Stimulated activated CD4-positive, alpha-beta T cell treated with anti-CD3 and anti-CD28 coated beads, Interleukin-4, amount 100 ng/mL, for 48 hours (primary cell): ENCODE data around the gene ENTREP3.
"Not testable (repeated sequence)": the region's sequence is repeated elsewhere in the genome, so short reads cannot be mapped to it uniquely, and the experiment has no call there.

ENCODE experiments used
- DNase-seq, 2 donors: peaks; one replicate each; pipeline ENCODE4 v3.0.0-alpha.2; 2020; ENCODE audit warnings: low read depth in 2 of 2

Gene ENTREP3

GRCh38 chr1:155250633-155251449 lies 4.4 kb downstream of the ENTREP3 start:
- peak; percentile 95 to 99 for DNase-seq

DNA sequence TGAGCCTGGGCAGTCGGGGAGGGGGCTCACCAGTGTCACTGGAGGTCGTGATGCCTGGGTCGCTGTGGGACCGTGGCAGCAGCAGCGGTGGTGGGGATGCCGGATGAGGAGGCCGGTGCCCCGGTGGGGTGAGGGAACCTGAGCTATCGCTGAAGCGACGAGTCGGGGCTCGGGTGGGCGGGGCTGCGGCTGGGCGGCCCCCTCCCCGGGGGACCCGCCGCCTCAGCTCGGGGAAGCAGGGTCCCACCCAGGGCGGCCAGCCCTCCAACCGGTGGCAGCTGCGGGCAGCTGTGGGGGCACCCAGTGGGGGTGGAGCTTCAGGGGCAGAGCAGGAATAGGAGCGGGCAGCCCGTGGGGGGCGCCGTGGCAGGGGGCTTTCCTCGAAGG lies 5.0 kb downstream of the ENTREP3 start:
- no peak for DNase-seq

GRCh38 chr1:155247667-155248553 lies 7.4 kb downstream of the ENTREP3 start:
- no peak for DNase-seq

DNA sequence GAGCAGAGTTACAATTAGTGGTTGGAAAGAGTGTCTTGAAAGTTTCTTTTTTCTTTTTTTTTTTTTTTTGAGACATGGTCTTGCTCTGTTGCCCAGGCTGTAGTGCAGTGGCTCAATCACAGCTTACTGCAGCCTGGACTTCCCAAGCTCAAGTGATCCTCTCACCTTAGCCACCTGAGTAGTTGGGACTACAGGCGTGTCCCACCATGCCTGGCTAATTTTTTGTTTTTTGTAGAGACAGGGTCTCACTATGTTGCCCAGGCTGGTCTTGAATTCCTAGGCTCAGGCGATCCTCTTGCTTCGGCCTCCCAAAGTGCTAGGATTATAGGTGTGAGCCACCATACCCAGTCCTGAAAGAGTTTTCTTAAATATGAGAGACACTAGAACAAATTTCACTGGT lies 8.5 kb downstream of the ENTREP3 start:
- DNase-seq: not testable (repeated sequence)

DNA sequence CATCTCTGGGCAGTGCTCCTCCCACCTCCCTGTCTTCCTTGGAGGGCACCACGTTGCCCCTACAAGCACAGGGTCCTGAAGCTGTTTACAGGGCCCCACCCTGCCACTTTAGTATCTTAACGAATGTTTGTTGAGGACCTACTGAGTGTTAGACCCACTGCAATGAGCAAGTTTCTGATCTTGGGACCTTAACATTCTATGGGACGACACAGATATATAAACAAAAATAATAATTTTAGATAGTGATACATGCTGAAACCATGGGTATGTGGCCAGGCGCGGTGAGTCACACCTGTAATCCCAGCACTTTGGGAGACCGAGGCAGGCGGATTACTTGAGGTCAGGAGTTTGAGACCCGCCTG lies 10.1 kb downstream of the ENTREP3 start:
- no peak for DNase-seq

GRCh38 chr1:155244368-155245162 lies 10.7 kb downstream of the ENTREP3 start:
- DNase-seq: peak; percentile 87 to 91

GRCh38 chr1:155242805-155243358 lies 12.4 kb downstream of the ENTREP3 start:
- no peak for DNase-seq

DNA sequence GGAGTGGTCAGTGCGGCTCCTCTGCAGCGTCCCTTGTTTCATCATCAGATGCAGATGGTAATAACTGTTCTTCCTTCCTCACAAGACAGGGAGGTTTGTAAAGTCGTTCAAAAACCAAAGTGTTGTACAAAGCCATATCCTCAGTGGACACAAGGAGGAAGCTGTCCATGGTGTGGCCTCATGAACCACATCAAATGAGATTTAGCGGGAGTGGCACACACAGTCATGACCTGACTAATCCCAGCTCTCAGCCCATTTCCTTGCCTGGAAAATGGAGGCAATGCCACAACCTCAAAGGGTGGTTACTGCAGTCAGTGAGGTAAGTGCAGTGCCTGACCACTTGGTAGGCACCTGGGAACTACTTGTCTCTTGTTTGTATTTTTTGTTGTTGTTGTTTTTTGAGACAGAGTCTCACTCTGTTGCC lies 13.4 kb downstream of the ENTREP3 start:
- no peak for DNase-seq

DNA sequence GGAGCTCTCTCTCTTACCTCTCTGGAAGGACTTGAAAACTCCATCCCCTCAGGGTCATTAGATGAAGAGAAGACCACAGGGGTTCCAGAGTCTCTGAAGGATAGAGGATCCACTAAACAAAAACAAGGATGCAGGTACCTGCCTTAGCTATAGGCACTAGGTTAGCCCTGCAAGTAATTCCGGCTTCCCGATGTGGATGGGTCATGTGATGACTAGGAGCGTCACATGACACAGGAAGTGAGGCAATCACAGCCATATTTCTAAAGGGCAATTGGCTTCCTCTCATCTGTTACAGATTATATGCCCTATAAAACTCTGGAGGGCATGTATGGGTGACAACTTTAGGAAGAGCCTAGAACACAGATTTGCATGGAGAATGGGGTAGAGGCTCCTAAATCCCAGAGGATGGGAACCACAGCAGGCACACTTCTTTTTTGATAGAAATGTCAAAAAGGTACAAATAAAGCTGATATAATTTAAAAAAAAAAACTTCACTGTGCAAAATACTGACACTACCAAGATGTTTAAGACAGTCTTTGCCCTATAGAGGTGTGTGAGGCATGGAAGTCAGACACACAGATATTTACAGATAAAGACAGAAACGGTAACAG lies 14.1 kb downstream of the ENTREP3 start:
- peak; percentile 28 to 53 for DNase-seq

GRCh38 chr1:155236451-155236850 lies 18.8 kb downstream of the ENTREP3 start:
- DNase-seq: no peak

DNA sequence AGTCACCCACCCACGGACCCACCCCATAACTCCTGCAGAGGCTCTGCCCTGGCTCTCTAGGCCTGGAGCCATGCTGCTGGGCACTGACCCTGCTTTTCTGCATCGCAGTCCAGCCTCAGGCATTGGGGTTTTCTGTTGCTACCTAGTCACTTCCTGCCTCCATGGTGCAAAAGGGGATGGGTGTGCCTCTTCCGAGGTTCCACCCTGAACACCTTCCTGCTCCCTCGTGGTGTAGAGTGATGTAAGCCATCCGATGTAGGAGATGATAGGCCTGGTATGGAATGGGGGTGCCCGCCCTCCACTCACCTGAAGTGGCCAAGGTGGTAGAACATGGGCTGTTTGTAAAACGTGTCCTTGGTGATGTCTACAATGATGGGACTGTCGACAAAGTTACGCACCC lies 19.9 kb downstream of the ENTREP3 start:
- DNase-seq: not testable (repeated sequence)

DNA sequence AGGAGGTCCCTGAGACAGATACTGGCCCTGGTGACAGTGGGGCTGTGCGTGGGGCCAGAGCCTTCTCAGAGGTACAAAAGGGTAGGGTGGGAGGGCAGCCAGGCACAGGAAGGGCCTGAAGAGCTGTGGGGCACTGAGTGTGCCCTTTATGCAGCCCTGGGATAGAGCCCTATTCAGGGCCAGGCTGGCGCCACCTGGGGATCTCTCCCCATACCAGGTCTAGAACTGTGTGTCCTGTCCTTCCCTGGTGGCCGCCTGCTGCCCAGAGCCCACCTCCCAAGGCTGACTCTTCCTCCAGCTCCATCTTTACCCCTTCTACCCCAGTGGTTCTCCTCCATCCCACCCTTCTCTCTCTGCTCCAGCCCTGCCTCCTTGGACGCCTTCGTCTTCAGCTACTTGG lies 21.8 kb downstream of the ENTREP3 start:
- DNase-seq: not testable (repeated sequence)

GRCh38 chr1:155232001-155232978 lies 23.0 kb downstream of the ENTREP3 start:
- DNase-seq: not testable (repeated sequence)

- DNase-seq: not testable (repeated sequence)
These were observed 24.0 kb downstream of the ENTREP3 start for GRCh38 chr1:155231302-155231701.

- no peak for DNase-seq
These were observed 27.2 kb downstream of the ENTREP3 start for GRCh38 chr1:155228096-155228427.

DNA sequence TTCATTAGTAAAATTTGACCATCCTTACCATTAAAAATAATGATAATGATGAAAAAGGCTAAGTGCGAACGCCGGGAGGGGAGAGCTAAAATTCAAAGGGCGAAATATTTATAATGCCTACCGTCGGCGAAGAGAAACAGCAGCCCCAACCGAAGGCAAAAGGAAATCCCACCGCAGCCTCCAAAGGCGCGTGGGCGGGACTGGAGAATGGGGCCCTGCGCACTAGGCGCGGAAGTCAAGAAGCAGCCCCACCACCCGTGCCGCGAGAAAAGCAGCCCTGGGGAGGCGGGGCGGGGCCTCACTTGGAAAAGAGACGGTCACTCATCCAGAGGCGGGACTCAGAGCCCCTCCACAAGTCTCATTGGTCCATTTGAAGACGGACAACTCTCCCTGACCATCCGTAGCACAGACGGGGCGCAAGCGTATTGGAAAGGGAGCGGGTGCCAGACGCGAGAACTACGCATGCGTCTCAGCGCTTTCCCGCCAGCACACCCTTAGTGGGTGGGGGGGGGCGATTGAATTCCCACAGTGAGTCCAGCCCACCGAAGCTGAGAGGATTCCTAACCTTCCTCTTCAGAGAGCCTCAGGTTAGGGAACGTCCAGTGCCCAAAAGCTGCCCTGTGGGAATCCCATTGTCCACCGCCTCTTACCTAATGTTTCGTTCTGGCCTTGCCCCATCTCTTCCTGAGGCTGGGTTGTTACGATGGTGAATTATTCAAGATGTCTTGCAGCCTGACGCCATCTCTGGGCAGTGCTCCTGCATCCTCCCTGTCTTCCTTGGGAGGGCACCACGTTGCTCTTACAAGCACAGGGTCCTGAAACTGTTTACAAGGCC lies 27.8 kb downstream of the ENTREP3 start:
- peak; percentile 98 to 99 for DNase-seq

DNA sequence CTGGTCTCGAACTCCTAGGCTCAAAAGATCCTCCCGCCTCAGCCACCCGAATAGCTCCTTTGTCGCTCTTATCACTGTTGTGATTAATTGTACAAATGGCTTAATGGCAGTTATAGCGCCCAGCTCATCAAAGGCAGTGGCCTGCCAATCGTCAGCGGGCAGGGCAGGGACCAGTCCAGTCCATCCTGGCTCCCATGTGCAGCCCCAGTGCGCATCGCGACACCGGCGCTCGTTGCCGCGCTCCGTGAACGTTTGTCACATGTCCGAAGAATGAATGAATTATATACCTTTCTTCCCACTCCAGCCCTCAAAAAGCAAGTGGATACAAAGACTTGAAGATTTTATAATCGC lies 28.4 kb downstream of the ENTREP3 start:
- DNase-seq: peak; percentile 31 to 32

DNA sequence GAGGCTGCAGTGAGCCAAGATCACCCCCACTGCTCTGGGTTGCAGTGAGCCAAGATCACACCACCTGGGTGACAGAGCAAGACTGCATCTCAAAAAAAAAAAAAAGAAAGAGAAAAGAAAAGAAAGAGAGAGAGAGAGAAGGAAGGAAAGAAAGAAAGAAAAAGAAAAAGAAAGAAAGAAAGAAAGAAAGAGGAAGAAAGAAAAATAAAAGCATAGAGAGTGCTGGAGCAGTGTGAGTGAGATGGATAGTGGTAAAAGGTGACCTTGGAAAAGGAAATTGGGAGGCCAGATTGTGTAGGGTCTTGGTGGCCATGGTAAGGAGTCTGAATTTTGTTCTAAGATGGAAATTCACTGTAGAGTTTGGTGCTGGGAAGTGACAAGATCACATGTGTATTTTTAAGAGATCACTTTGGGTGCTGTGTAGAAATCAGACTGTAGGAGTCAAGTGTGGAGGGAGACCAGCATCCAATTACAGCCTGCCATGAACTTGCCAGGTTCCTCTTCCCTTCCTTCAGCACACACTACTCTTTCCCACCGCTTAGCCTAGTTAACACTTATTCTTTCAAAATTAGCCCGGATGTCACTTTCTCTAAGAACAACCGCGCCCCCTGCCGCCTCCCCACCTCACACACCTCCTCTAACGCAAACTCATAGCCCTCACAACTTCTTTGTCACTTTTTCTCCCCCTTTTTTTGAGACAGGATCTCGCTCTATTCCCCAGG lies 28.9 kb downstream of the ENTREP3 start:
- DNase-seq: peak; percentile 64 to 78

- not testable (repeated sequence) for DNase-seq
These were observed 29.9 kb downstream of the ENTREP3 start for GRCh38 chr1:155225404-155225759.
